GM18867 (cell line): ENCODE measurements around the gene P2RY10.
"Not testable (repeated sequence)": the region's sequence is repeated elsewhere in the genome, so short reads cannot be mapped to it uniquely, and the experiment has no call there.

Source experiments
- ATAC-seq: cut with Tn5 transposase; IDR thresholded peaks from one replicate; pipeline ENCODE4 v1.9.1; 2021; ENCODE audit warnings: mild to moderate bottlenecking, moderate library complexity; ENCODE audit not compliant: unreplicated experiment

The P2RY10 gene, protein sequence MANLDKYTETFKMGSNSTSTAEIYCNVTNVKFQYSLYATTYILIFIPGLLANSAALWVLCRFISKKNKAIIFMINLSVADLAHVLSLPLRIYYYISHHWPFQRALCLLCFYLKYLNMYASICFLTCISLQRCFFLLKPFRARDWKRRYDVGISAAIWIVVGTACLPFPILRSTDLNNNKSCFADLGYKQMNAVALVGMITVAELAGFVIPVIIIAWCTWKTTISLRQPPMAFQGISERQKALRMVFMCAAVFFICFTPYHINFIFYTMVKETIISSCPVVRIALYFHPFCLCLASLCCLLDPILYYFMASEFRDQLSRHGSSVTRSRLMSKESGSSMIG

GRCh38 chrX:78945186-78945912 is at the start of gene P2RY10:
Gene P2RY10 (plus strand): TSS chrX:78945391. CDS start chrX:78960521, 15,130 bp downstream.
- ATAC-seq, result peak; percentile 76

DNA sequence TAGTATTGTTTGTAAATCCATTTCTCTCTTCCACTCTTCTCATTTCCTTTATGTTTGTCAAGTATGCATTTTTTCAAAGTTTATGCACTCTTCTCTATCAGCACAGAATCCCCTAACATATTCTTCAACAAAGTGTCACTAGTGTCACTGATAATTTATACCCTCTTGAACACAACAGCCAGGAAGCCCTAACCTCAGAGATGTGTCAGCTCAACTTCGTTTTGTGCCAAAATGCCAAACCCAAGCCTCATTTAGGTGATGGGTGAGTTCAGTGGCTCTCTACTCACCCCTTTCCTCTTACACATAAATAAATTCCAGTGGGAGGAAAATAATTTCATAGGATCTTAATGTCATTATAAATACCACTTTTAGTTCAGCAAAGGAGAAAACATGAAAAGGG is 22.4 kb upstream of the P2RY10 start:
- peak; percentile 26 for ATAC-seq

GRCh38 chrX:78923198-78924015 is 21.8 kb upstream of the P2RY10 start:
- peak; percentile 87 for ATAC-seq

GRCh38 chrX:78931814-78932213 is 13.4 kb upstream of the P2RY10 start:
- ATAC-seq, result no peak

GRCh38 chrX:78934866-78935265 is 10.3 kb upstream of the P2RY10 start:
- no peak for ATAC-seq

- no peak for ATAC-seq
These were observed 840 bp upstream of the P2RY10 start for GRCh38 chrX:78944351-78944750.

GRCh38 chrX:78946178-78946931 is 1.2 kb downstream of the P2RY10 start:
- ATAC-seq, result no peak

GRCh38 chrX:78950009-78950835 is 5.0 kb downstream of the P2RY10 start:
- ATAC-seq, result peak; percentile 19

- peak; percentile 1 for ATAC-seq
These were observed 12.0 kb downstream of the P2RY10 start for GRCh38 chrX:78957049-78957767.

DNA sequence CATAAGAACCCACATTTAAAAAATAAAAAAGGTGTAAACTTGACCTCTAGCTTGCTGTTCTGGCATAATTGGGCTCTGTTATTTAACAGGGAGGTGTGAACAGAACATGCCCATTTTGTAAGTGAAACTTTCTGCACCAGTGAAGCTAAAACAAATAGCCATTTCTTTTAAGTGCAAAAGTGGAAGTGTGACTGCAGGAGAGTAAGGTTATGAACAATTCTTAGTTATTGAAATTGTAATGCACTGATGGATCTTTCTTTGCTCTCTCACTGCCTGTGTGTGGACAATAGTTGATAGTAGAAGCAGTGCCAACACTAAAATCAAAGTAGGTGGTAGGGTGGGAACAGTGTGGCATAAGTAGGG is 12.6 kb downstream of the P2RY10 start:
- peak; percentile 92 for ATAC-seq

DNA sequence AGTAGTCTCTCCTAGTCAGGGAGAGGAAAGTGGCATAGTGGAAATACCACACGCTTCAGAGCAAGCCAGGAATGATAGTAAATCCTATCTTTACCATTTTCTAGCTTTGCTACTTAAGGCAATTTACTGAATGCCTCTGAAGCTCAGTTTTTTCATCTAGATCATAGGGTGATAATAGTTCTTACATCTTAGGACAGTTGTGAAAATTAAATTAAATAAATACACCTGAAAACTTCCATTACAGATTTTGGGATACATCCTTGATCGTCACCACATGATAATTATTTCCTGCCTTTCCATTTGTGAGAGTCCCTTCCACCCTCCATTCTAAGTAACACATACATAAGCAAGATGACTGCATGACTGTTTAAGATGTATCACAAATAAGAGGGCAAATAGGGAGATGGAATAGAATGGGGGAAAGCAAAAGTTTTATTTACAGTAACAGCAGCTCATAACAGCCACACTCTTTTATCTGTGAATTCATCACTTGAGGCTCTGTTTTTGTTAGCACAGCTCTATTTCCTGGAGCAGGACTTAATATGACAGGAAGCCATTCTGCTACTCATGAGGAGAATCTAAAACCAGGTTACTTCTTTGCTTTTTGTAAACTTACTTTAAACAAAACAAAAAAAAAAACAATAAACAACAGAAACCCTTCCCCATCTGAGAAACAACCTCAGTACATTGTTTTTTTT is 13.4 kb downstream of the P2RY10 start:
- no peak for ATAC-seq

- ATAC-seq, result no peak
These were observed 15.7 kb downstream of the P2RY10 start for GRCh38 chrX:78960888-78961287.

GRCh38 chrX:78964598-78964997 is 19.4 kb downstream of the P2RY10 start:
- no peak for ATAC-seq

- peak; percentile 99 for ATAC-seq
These were observed 34.7 kb downstream of the P2RY10 start for GRCh38 chrX:78979789-78980464.

DNA sequence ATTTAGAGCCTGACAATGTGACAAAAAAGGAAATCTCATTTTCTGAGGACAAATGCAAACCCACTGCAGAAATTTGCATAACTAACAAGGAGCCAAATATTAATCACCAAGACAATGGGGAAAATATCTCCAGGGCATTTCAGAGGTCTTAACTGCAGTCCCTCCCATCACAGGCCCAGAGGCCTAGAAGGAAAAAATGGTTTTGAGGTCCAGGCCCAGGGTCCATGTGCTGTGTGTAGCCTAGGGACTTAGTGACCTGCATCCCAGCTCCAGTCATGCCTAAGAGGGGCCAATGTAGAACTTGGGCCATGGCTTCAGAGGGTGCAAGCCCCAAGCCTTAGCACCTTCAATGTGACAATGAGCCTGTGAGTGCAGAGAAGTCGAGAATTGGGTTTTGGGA is 44.2 kb downstream of the P2RY10 start:
- no peak for ATAC-seq

DNA sequence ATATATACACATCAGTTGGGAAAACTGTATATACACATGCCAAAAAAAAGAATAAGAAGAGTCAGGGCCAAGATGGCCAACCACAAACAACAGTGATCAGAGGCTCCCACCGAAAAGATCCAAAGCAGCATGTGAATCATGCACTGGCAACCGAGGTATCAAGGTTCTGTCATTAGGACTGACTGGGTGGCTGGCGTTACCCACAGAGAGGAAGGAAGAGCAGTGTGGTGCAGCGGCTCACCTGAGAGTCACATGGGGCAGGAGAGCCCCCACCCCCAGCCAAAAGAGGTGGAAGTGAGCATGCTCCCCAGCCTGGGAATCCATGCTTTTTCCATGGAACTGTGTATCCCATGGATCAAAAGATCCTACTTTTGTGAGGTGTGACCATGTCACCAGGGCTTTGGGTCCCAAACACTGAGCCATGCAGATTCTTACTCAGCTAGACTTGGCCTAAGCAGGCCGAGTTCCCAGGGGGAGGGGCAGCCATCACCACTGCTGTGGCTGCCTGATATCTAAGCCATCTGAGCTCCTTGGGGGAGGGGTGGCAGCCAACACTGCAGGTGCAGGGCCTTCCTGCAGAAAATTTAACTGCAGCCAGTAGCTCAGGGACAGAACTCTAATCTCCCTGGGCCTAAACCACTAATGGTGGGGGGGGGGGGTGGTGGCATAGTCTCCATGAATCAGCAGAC is 52.8 kb downstream of the P2RY10 start:
- no peak for ATAC-seq

- not testable (repeated sequence) for ATAC-seq
These were observed 62.3 kb downstream of the P2RY10 start for GRCh38 chrX:79007540-79007939.
